ENCODE data around the gene PKDCC. TPM values are rescaled to one million over a fixed set of nuclear protein-coding genes. Genes with fewer than 3 reads are reported as not detected.
"Not testable (repeated sequence)": the region's sequence is repeated elsewhere in the genome, so short reads cannot be mapped to it uniquely, and the experiment has no call there.

Gene PKDCC
- total RNA-seq, 1 experiment from 2014 or later, result 1.9 TPM

GRCh38 chr2:42060718-42061619 lies 13.1 kb downstream of the PKDCC start:
- no peak for DNase-seq (ENCODE audit: extremely low read depth, low read depth)

GRCh38 chr2:42061839-42062238 lies 14.0 kb downstream of the PKDCC start:
- no peak for DNase-seq (ENCODE audit: extremely low read depth, low read depth)

GRCh38 chr2:42063431-42064171 lies 15.8 kb downstream of the PKDCC start:
- DNase-seq (ENCODE audit: extremely low read depth, low read depth), result no peak

GRCh38 chr2:42064417-42064942 lies 16.7 kb downstream of the PKDCC start:
- no peak for DNase-seq (ENCODE audit: extremely low read depth, low read depth)

- not testable (repeated sequence) for DNase-seq (ENCODE audit: extremely low read depth, low read depth)
Observed at GRCh38 chr2:42065753-42066152, 17.9 kb downstream of the PKDCC start.

- DNase-seq (ENCODE audit: extremely low read depth, low read depth), result not testable (repeated sequence)
Observed at GRCh38 chr2:42067001-42067400, 19.2 kb downstream of the PKDCC start.

GRCh38 chr2:42067521-42067920 lies 19.7 kb downstream of the PKDCC start:
- no peak for DNase-seq (ENCODE audit: extremely low read depth, low read depth)

- DNase-seq (ENCODE audit: extremely low read depth, low read depth), result no peak
Observed at GRCh38 chr2:42068571-42069178, 20.9 kb downstream of the PKDCC start.

- DNase-seq (ENCODE audit: extremely low read depth, low read depth), result no peak
Observed at GRCh38 chr2:42069568-42069967, 21.7 kb downstream of the PKDCC start.

GRCh38 chr2:42071791-42072190 lies 24.0 kb downstream of the PKDCC start:
- no peak for DNase-seq (ENCODE audit: extremely low read depth, low read depth)

- DNase-seq (ENCODE audit: extremely low read depth, low read depth), result no peak
Observed at GRCh38 chr2:42072349-42073118, 24.7 kb downstream of the PKDCC start.

- no peak for DNase-seq (ENCODE audit: extremely low read depth, low read depth)
Observed at GRCh38 chr2:42073739-42074503, 26.1 kb downstream of the PKDCC start.

- DNase-seq (ENCODE audit: extremely low read depth, low read depth), result no peak
Observed at GRCh38 chr2:42074661-42075060, 26.8 kb downstream of the PKDCC start.

GRCh38 chr2:42076357-42077225 lies 28.8 kb downstream of the PKDCC start:
- DNase-seq (ENCODE audit: extremely low read depth, low read depth), result no peak

- no peak for DNase-seq (ENCODE audit: extremely low read depth, low read depth)
Observed at GRCh38 chr2:42077343-42077742, 29.5 kb downstream of the PKDCC start.

- DNase-seq (ENCODE audit: extremely low read depth, low read depth), result no peak
Observed at GRCh38 chr2:42079737-42080287, 32.0 kb downstream of the PKDCC start.

- not testable (repeated sequence) for DNase-seq (ENCODE audit: extremely low read depth, low read depth)
Observed at GRCh38 chr2:42081151-42081550, 33.3 kb downstream of the PKDCC start.

- no peak for DNase-seq (ENCODE audit: extremely low read depth, low read depth)
Observed at GRCh38 chr2:42082016-42082415, 34.2 kb downstream of the PKDCC start.
